ENCODE data around the gene MAS1. TPM values are rescaled to one million over a fixed set of nuclear protein-coding genes. Genes with fewer than 3 reads are reported as not detected.

MAS1 gene
- total RNA-seq, 2 donors from 2014 or later = not detected

- H3K36me3 ChIP-seq = no peaks in the 10 kb centered on the region
- no peak for DNase-seq (ENCODE audit: low spot score)
- no peaks in the 10 kb centered on the region for H3K9me3 ChIP-seq
- no peak overlapping the region for H3K4me3 ChIP-seq
- no peaks in the 10 kb centered on the region for H3K27me3 ChIP-seq
- TF ChIP-seq CTCF (IDR thresholded peaks at IDR 0.05) = no peak
- no peaks in the 10 kb centered on the region for H3K4me1 ChIP-seq
- H3K27ac ChIP-seq = no peak overlapping the region
Observed at GRCh38 chr6:159886270-159886669, 4.5 kb upstream of the MAS1 start.

DNA sequence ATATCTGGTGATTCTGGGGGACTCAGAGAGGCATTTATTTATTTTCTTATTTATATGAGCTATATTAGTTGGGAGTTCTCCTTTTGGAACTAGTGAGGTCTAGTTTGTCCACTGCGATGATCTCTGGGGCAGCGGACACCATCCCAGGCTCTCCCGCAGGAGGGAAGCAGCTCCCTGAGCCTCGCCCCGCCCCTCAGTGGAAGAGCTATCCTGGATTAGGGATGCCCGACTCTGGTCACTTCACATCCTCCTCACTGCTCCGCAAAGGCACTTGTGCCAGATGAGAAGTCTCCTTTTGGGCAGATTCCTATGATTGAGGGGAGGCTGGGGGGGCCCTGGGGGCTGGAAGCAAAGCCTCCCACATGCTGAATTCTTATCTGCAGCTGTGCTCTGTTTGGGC, 3.6 kb upstream of the MAS1 start:
- Histone ChIP-seq H3K4me1 (no peaks in the 10 kb centered on the region), H3K9me3 (no peaks in the 10 kb centered on the region), H3K27ac (no peak overlapping the region), H3K4me3 (no peak overlapping the region), H3K27me3 (no peaks in the 10 kb centered on the region), H3K36me3 (no peaks in the 10 kb centered on the region)
- TF ChIP-seq CTCF (IDR thresholded peaks at IDR 0.05) = no peak
- no peak for DNase-seq (ENCODE audit: low spot score)

DNA sequence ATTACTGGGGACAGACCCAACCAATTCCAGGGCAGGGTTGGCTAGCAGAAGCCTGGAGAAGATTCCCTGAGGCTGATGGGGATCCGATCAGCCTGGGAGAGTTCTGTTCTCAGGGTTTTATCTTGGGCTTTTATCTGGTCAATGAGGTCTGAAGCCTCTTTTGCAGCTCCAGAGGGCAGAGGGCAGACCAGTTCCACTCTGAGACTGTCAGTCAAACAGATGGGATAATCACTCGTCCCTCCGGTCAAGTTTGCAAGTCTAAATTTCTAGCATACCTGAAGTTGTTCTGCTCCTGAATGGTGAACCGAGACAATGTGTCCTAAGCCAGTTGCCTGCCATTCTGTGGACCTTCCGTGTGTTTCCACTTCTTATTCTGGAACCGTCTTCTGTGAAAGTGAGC, 3.0 kb upstream of the MAS1 start:
- no peak overlapping the region for H3K4me3 ChIP-seq
- H3K9me3 ChIP-seq = no peaks in the 10 kb centered on the region
- no peaks in the 10 kb centered on the region for H3K27me3 ChIP-seq
- no peak for DNase-seq (ENCODE audit: low spot score)
- H3K36me3 ChIP-seq = no peaks in the 10 kb centered on the region
- no peak overlapping the region for H3K27ac ChIP-seq
- no peak for TF ChIP-seq CTCF (IDR thresholded peaks at IDR 0.05)
- no peaks in the 10 kb centered on the region for H3K4me1 ChIP-seq

DNA sequence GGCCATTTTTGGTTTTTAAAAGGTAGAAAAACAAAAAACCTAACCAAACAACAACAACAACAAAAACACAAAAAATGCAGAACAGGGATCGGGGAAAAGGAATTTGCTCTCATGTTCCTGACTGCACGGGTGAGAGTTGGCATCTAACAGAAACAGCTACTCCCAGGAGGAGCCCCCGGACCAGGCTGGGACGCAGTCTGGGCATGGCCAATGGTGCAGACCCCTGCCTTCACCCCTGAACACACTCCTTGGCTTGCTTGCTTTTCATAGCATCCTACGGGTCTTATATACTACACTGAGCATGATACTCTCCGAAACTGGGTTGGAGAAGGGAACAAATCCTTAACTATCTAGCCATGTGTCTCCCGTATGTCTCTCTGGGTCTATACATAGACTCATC, 587 bp upstream of the MAS1 start:
- Histone ChIP-seq H3K4me1 (no peaks in the 10 kb centered on the region), H3K27ac (no peak overlapping the region), H3K9me3 (no peaks in the 10 kb centered on the region), H3K36me3 (no peaks in the 10 kb centered on the region), H3K4me3 (no peak overlapping the region), H3K27me3 (no peaks in the 10 kb centered on the region)
- no peak for TF ChIP-seq CTCF (IDR thresholded peaks at IDR 0.05)
- no peak for DNase-seq (ENCODE audit: low spot score)

DNA sequence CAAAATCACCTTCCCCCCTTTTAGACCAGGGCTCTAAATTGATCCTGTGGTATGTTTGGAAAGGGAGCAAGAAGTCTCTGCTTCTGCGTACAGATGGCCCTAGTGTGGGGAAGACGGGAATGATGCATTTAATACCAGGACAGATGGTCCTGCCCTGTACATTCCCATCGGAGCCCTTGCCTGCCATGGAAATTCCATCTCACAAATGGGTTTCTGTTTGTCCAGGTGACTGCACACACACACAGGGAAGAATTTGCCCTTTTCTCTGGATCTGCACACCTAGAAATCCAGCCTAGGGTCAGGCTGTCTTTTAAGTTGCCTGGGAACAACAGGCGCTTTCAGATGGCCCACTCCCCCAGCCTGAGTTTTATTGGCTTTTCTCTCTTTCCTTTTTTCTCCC, 1.3 kb downstream of the MAS1 start:
- no peak overlapping the region for H3K4me3 ChIP-seq
- no peaks in the 10 kb centered on the region for H3K27me3 ChIP-seq
- H3K36me3 ChIP-seq = no peaks in the 10 kb centered on the region
- TF ChIP-seq CTCF (IDR thresholded peaks at IDR 0.05) = no peak
- no peak for DNase-seq (ENCODE audit: low spot score)
- H3K27ac ChIP-seq = no peak overlapping the region
- no peaks in the 10 kb centered on the region for H3K9me3 ChIP-seq
- H3K4me1 ChIP-seq = no peaks in the 10 kb centered on the region

- DNase-seq (ENCODE audit: low spot score) = no peak
- Histone ChIP-seq H3K27me3 (no peaks in the 10 kb centered on the region), H3K4me1 (no peaks in the 10 kb centered on the region), H3K9me3 (no peaks in the 10 kb centered on the region), H3K27ac (no peak overlapping the region), H3K36me3 (no peaks in the 10 kb centered on the region), H3K4me3 (no peak overlapping the region)
- no peak for TF ChIP-seq CTCF (IDR thresholded peaks at IDR 0.05)
Observed at GRCh38 chr6:159893064-159893463, 2.3 kb downstream of the MAS1 start.

All from right atrium auricular region (tissue), 2 donors.